K562 (cell line): ENCODE data around the gene GRAMD2B. TPM values are rescaled to one million over a fixed set of nuclear protein-coding genes. Genes with fewer than 3 reads are reported as not detected.
A peak's percentile ranks its signal among the peaks of the same experiment; 100 is the strongest.

Experiments used
- ATAC-seq: fragments of 200-7000 bp; cut with Tn5 transposase; 3 replicates; pipeline ENCODE4 v1.9.1; 2020; ENCODE audit warnings: moderate library complexity
- BruUV-seq: library from RNA; stranded (reverse); fragments of 400-500 nt; replicated peaks from 2 replicates; lab custom pipeline; 2021; lab: Mats Ljungman, UMichigan
- CTCF ChIA-PET: fragments of 300-600 bp; formaldehyde crosslinking; extraction: SDS; loops from one replicate; lab custom pipeline; 2021; ENCODE audit warnings: low intra/inter-chr PET ratio; lab: Yijun Ruan, JAX
- POLR2A ChIA-PET: fragments of 300-600, 350-650 bp; sonication (Branson Sonifier 250); formaldehyde crosslinking; extraction: SDS; loops from one replicate; lab custom pipeline; 2021; ENCODE audit warnings: antibody characterized with exemption, inconsistent platforms; lab: Yijun Ruan, JAX
- DNase-seq, 4 experiments: peaks; one replicate each; pipeline versions ENCODE4 v3.0.0 to v3.0.0-alpha.2; 2011 to 2018; ENCODE audit warnings: low spot score in 3 of 4, mixed read lengths in 3 of 4; ENCODE audit errors: extremely low read depth in 1 of 4
- FAIRE-seq: peaks from 2 replicates; lab custom pipeline; 2011; peaks lifted over from hg19 to GRCh38; lab: Jason Lieb, UNC
- H2AFZ ChIP-seq: 2 replicates; pipeline ENCODE4 v1.6.0; 2011; ENCODE audit warnings: low read depth, low read length, control low read depth, inconsistent platforms
- H3K27ac ChIP-seq: fragments of 200-600 bp; 3 replicates; pipeline ENCODE4 v1.8.0; 2011; ENCODE audit warnings: low read depth, mild to moderate bottlenecking, control low read depth, inconsistent platforms, low read length, moderate library complexity, mixed read lengths; ENCODE audit errors: extremely low read depth
- H3K27me3 ChIP-seq, 2 experiments: fragments of 300-600 bp in 1 of 2; 2 replicates in 1 of 2; 3 replicates in 1 of 2; pipeline versions ENCODE4 v1.6.0 to v1.8.0; 2011; ENCODE audit warnings: inconsistent platforms in 2 of 2, low read length in 2 of 2, mild to moderate bottlenecking in 1 of 2, mixed read lengths in 1 of 2, moderate library complexity in 1 of 2; ENCODE audit not compliant: control insufficient read depth in 2 of 2, insufficient read depth in 2 of 2
- H3K36me3 ChIP-seq: fragments of 300-600 bp; 3 replicates; pipeline ENCODE4 v1.8.0; 2011; ENCODE audit warnings: mild to moderate bottlenecking, low read length, inconsistent platforms; ENCODE audit not compliant: control insufficient read depth, insufficient read depth
- H3K4me1 ChIP-seq, 2 experiments: fragments of 200-600 bp in 1 of 2; replicated peaks in 1 of 2; 2 replicates in 1 of 2; 3 replicates in 1 of 2; pipeline versions ENCODE4 v1.5.1 to v1.8.0; 2011; ENCODE audit warnings: inconsistent platforms in 2 of 2, low read length in 2 of 2, mild to moderate bottlenecking in 1 of 2, mixed read lengths in 1 of 2, moderate library complexity in 1 of 2; ENCODE audit not compliant: control insufficient read depth in 2 of 2, insufficient read depth in 2 of 2
- H3K4me2 ChIP-seq: 2 replicates; pipeline ENCODE4 v1.6.1; 2011; ENCODE audit warnings: low read length, control low read depth, inconsistent platforms, mixed read lengths; ENCODE audit not compliant: insufficient read depth
- H3K4me3 ChIP-seq: fragments of 200-600 bp; sonication (generic), shearing (Covaris generic); 2 replicates; pipeline ENCODE4 v1.5.1; 2016; ENCODE audit warnings: control low read depth, inconsistent platforms
- H3K79me2 ChIP-seq: fragments of 200-600 bp; 3 replicates; pipeline ENCODE4 v1.8.0; 2011; ENCODE audit warnings: low read length, inconsistent platforms; ENCODE audit not compliant: control insufficient read depth, insufficient read depth
- H3K9ac ChIP-seq, 2 experiments: 2 replicates each; pipeline versions ENCODE4 v1.6.0 to v1.6.1; 2011; ENCODE audit warnings: low read depth in 2 of 2, low read length in 2 of 2, control low read depth in 1 of 2, inconsistent platforms in 1 of 2, mild to moderate bottlenecking in 1 of 2, mixed read lengths in 1 of 2; ENCODE audit not compliant: insufficient read depth in 1 of 2
- H3K9me1 ChIP-seq: one replicate; pipeline ENCODE4 v1.6.0; 2011; ENCODE audit warnings: inconsistent platforms, mild to moderate bottlenecking, low read length, moderate library complexity; ENCODE audit not compliant: control insufficient read depth, insufficient read depth
- H3K9me3 ChIP-seq: replicated peaks from 2 replicates; pipeline ENCODE4 v1.5.1; 2011; ENCODE audit warnings: low read depth, low read length, inconsistent platforms; ENCODE audit not compliant: control insufficient read depth, insufficient read depth
- H4K20me1 ChIP-seq: replicated peaks from 2 replicates; pipeline ENCODE4 v1.6.1; 2011; ENCODE audit warnings: low read length, inconsistent platforms, mixed read lengths; ENCODE audit not compliant: control insufficient read depth, insufficient read depth
- C11orf30 ChIP-seq: fragments of 450-650 bp; IDR thresholded peaks from 2 replicates; pipeline ENCODE4 v1.6.1; 2016; ENCODE audit warnings: low read depth, mild to moderate bottlenecking
- CHAMP1 ChIP-seq: fragments of 450-650 bp; IDR thresholded peaks from 2 replicates; pipeline ENCODE4 v1.6.1; 2016; ENCODE audit warnings: mild to moderate bottlenecking
- MAFF ChIP-seq: IDR thresholded peaks from 2 replicates; pipeline ENCODE4 v1.6.1; 2012; ENCODE audit warnings: low read length, improper control_type of control experiment
- MAFG ChIP-seq: fragments of 450-650 bp; conservative IDR thresholded peaks from 2 replicates; pipeline ENCODE4 v1.6.1; 2016; ENCODE audit warnings: missing genetic modification characterization, missing compliant biosample characterization
- MAFK ChIP-seq: IDR thresholded peaks from 2 replicates; pipeline ENCODE4 v1.6.1; 2011; ENCODE audit warnings: low read length, improper control_type of control experiment
- MTA1 ChIP-seq: fragments of 450-650 bp; IDR thresholded peaks from 2 replicates; pipeline ENCODE4 v1.6.1; 2017; ENCODE audit warnings: borderline replicate concordance
- PTTG1 ChIP-seq: fragments of 450-650 bp; IDR thresholded peaks from 2 replicates; pipeline ENCODE4 v1.6.1; 2016; ENCODE audit warnings: low read depth, mild to moderate bottlenecking, missing genetic modification characterization, missing compliant biosample characterization
- USF1 ChIP-seq: sonication (generic); formaldehyde crosslinking; IDR thresholded peaks from 2 replicates; pipeline ENCODE4 v1.9.0; 2022; ENCODE audit warnings: mild to moderate bottlenecking, missing genetic modification reagents
- ZNF316 ChIP-seq: fragments of 450-650 bp; IDR thresholded peaks from 2 replicates; pipeline ENCODE4 v1.6.1; 2016
- ZNF589 ChIP-seq: fragments of 200-800 bp; sonication (Bioruptor generic); IDR thresholded peaks from 2 replicates; pipeline ENCODE4 v1.6.1; 2016; ENCODE audit warnings: low read depth, missing genetic modification characterization, missing compliant biosample characterization
- WGBS: fragments of 100-300 bp; shearing (Covaris generic); methylation state at CpG from one replicate; pipeline ENCODE4 v1.1.6; 2016; ENCODE audit warnings: low coverage, mixed read lengths; ENCODE audit not compliant: insufficient coverage; ENCODE audit errors: missing lambda C conversion rate; 5-methylcytosine and 5-hydroxymethylcytosine counted together
- in situ Hi-C: fragments of 300-500 bp; cut with MboI; formaldehyde crosslinking; loops from 4 replicates; pipeline ENCODE4 v1.15.0; 2018; ENCODE audit warnings: inconsistent platforms, mixed read lengths
- intact Hi-C: fragments of 100-400 bp; cut with micrococcal nuclease; formaldehyde crosslinking; loops from 2 replicates; pipeline ENCODE4 v1.14.2; 2022
- polyA plus RNA-seq, 8 experiments: library from polyadenylated mRNA; depleted of rRNA in 4 of 8; stranded (reverse) in 5 of 8; unstranded in 3 of 8; fragments of >200 nt; fragmentation: Nextera tagmentation in 2 of 8; fragmentation: Illumina TruSeq in 1 of 8; extraction: Ambion mirVana in 2 of 8; extraction: Trizol in 1 of 8; gene quantifications; 2 replicates each; pipeline versions ENCODE4 v1.2.1 to v1.2.3, GENCODE V29; 2011 to 2014; ENCODE audit warnings: inconsistent platforms in 1 of 8, missing spikeins in 1 of 8
- total RNA-seq, 7 experiments: library from RNA; depleted of rRNA in 6 of 7; stranded (reverse); fragments of >200 nt in 6 of 7; fragmentation: Illumina TruSeq in 2 of 7; extraction: Trizol in 2 of 7; gene quantifications; 2 replicates each; pipeline versions ENCODE4 v1.2.1 to v1.2.3, GENCODE V29; 2011 to 2021; ENCODE audit warnings: low replicate concordance in 1 of 7

The GRAMD2B gene
- total and polyA plus RNA-seq, 9 of the 15 experiments (the other 6 are each of a cell fraction or from before 2014, with no cell fraction given) = 0.32 to 4.2 (median 1.4) TPM

GRCh38 chr5:126543009-126543408 is 119.8 kb downstream of the GRAMD2B start:
- no peak overlapping the region for H3K4me2 ChIP-seq
- no peak for DNase-seq
- TF ChIP-seq MAFK (peak; percentile 75), MAFG (peak; percentile 85), MTA1 (no peak), ZNF316 (peak; percentile 95), CHAMP1 (no peak), MAFF (peak; percentile 78), PTTG1 (tag) (no peak), USF1 (no peak), ZNF589 (CRISPR knock-in tag) (no peak), C11orf30 (peak; percentile 86)
- H3K27ac ChIP-seq = no peak overlapping the region
- H3K79me2 ChIP-seq = no peaks in the 10 kb centered on the region
- H3K36me3 ChIP-seq = no peaks in the 10 kb centered on the region
- H4K20me1 ChIP-seq = no peaks in the 10 kb centered on the region
- peaks cover 5 to 19% of the 10 kb centered on the region in 2 experiments; a peak in 4 of 5 replicates for H3K27me3 ChIP-seq
- no peak overlapping the region for H2AFZ ChIP-seq
- no peaks in the 10 kb centered on the region for H3K9me1 ChIP-seq
- peaks cover under 1 to 2% of the 10 kb centered on the region in 2 experiments; a peak in 1 of 5 replicates for H3K4me1 ChIP-seq
- peak overlapping the region in 1 of 2 experiments; percentile 39; a peak in 1 of 4 replicates for H3K9ac ChIP-seq
- ATAC-seq = no peak
- WGBS = 13% methylated on average over 1 of the region's 1 CpG
- ChIA-PET CTCF (no interaction called here), POLR2A (no interaction called here)
- no peaks in the 10 kb centered on the region for H3K9me3 ChIP-seq
- no peak overlapping the region for H3K4me3 ChIP-seq
- in situ Hi-C loops (loop anchor here (5.0 kb wide), 1 partner anchor 774 kb away; no protein-coding TSS in a partner anchor), intact Hi-C loops (loop anchor here (5.0 kb wide), 2 partner anchors 109 to 949 kb away; no protein-coding TSS in a partner anchor)
- FAIRE-seq = no peak
- BruUV-seq = no TSS peak
